ENCODE measurements around the gene NUBPL.
"Not testable (repeated sequence)": the region's sequence is repeated elsewhere in the genome, so short reads cannot be mapped to it uniquely, and the experiment has no call there.

The NUBPL gene

DNA sequence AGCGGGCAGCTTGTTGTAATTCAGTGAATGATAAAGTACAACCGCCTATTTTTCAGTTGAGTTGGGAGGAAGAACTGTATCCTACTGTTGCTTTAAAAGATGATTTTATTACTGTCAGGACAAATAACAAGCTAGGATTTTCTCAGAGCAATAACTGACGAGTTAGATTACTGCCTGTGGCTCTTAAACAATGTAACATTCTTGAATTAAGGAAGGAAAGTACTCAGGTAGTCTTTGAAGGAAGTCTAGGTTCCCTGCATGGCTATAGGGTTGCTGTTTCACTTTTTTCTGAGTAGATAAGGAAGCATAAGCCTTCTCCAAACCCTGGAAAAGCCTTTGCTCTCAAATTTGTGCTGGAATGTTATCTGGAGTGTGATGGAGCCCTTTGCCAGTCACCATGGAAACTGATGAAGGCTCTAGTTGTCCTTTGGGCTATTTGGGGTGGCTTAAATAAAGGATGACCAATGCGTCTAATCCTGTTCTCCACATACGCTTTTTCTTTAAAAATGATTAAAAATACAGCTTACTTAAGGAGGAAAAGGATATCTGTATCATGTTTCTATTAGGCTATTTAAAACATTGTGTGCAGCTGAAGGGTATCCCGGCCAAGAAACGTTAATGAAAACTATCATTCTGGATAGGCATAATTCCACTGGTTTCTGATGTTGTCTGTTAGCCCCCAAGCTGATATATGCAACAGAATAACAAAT is 17.7 kb downstream of the NUBPL start:
- DNase-seq = no peak

GRCh38 chr14:31580234-31580633 is 19.0 kb downstream of the NUBPL start:
- no peak for DNase-seq

DNA sequence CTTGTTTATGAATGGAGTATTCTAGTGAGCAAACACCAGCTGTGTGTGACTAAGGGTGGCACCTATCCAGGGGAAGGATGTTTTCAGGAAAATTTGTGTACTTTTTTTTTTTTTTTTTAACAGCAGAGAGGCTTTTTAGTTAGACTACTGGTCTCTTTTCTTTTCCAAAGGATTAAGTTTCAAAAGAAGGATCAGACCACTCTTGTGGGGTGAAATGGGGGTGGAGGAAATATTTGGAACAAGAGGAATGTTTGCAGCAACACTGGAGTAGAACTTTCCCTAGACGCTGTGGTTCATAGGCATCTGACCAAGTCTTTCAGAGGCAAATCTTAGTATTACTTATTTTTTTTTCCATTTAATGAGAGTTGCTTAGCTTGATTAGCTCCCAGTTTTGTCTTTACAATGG is 21.1 kb downstream of the NUBPL start:
- no peak for DNase-seq

- DNase-seq = no peak
Observed at GRCh38 chr14:31582836-31583452, 21.7 kb downstream of the NUBPL start.

DNA sequence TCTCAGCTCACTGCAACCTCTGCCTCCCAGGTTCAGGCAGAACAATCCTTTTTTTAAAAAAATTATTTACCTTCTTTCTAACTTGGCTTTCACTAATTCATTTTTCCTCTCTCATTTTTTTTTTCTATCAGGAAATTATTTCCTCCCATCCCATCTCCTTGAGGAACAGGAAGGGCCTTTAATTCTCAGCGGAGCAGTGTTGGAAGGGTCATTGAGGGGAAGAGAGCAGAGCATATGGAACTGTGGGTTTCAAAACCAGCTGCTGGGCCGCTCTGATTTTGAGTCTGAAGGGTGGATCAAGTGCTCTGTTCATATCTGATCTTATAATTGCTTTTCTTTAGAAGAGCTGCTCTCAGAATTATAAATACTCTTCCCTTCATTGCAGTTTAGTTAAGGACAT is 29.0 kb downstream of the NUBPL start:
- DNase-seq = no peak

DNA sequence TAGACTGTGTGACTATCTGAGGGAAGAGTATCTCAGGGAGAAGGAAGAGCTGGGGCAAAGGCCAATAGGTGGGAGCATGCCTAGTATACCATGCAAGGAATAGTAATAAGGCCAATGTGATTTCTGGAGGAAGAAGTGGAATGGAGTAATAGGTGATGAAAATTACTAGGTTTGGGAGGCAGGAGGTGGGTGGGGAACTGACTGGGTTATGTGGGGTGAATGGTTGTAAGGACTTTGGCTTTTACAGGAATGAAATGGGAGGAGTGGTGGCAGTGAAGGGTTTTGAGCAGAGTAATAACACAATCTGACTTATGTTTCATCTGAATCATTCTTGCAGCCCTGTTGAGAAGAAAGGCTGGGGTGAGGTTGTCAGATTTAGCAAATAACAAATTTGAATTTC is 30.9 kb downstream of the NUBPL start:
- no peak for DNase-seq

DNA sequence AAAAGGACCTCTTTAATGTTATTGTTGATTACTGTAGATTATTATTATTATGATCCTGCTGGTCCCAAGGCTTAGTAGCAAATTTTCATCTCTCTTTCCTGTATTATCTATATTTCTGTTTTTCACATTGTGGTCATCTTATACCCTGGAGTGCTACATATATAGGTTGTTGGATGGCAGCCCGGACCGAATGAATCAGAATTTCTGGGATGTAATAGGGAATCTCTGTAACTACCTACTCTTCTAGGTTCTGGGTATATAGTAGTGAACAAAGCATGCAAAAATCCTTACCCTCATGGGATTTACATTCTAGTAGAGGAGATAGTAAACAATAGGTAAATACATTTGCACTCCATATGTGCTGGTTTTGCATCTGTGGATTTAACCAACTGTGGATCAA is 31.4 kb downstream of the NUBPL start:
- DNase-seq = no peak

- no peak for DNase-seq
Observed at GRCh38 chr14:31596342-31597095, 35.3 kb downstream of the NUBPL start.

GRCh38 chr14:31605702-31606101 is 44.5 kb downstream of the NUBPL start:
- no peak for DNase-seq

GRCh38 chr14:31611778-31612433 is 50.7 kb downstream of the NUBPL start:
- no peak for DNase-seq

DNA sequence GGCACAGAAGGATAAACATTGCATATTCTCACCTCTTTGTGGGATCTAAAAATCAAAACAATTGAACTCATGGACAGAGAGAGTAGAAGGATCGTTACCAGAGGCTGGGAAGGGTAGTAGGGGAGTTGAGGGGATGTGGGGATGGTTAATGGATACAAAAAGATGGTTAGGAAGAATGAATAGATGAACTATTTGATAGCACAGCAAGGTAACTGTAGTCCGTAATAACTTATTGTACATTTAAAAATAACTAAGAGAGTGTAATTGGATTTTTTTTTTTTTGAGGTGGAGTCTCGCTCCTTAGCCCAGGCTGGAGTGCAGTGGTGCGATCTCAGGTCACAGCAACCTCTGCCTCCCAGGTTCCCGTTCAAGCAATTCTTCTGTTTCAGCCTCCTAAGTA is 52.0 kb downstream of the NUBPL start:
- DNase-seq = no peak

- DNase-seq = not testable (repeated sequence)
Observed at GRCh38 chr14:31618884-31619283, 57.7 kb downstream of the NUBPL start.

- DNase-seq = no peak
Observed at GRCh38 chr14:31619440-31619839, 58.2 kb downstream of the NUBPL start.

GRCh38 chr14:31620898-31621297 is 59.7 kb downstream of the NUBPL start:
- not testable (repeated sequence) for DNase-seq

DNA sequence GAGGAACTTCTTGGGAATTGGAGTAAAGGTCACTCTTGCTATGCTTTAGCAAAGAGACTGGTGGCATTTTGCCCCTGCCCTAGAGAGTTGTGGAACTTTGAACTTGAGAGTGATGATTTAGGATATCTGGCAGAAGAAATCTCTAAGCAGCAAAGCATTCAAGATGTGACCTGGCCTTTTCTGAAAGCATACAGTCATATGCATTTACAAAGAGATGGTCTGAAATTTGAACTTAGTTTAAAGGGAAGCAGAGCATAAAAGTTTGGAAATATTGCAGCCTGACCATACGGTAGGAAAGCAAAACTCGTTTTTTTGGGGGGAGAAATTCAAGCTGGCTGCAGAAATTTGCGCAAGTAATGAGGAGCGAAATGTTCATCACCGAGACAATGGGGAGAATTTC is 60.9 kb downstream of the NUBPL start:
- DNase-seq = no peak

DNA sequence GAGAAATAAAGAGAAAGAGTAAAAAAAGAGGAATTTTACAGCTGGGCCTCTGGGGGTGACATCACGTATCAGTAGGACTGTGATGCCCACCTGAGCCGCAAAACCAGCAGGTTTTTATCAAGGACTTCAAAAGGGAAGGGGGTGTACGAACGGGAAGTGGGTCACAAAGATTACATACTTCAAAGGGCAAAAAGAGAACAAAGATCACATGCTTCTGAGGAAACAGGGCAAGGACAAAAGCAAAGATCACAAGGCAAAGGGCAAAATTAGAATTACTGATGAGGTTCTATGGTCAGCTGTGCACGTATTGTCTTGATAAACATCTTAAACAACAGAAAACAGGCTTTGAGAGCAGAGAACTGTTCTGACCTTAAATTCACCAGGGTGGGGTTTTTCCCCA is 91.7 kb downstream of the NUBPL start:
- DNase-seq = not testable (repeated sequence)

DNA sequence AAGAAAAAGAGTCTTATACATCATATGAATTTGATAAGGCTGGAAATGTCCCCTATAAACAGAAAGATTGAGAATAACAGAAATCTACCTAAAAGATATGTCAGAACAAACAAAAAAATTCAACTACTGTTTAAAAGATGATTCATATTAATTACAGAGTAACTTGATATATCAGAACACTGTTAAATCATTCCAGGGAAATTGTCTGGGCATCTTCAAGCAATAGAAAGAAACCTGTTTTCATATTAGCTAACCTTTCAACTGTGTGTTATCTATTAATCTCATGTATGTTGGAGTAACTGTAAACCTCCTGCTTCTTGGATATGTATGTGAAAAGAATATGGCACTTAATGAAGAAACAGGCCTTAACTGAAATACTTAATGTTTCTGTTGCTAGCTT is 96.7 kb downstream of the NUBPL start:
- no peak for DNase-seq

- no peak for DNase-seq
Observed at GRCh38 chr14:31659278-31659677, 98.1 kb downstream of the NUBPL start.

- DNase-seq = no peak
Observed at GRCh38 chr14:31660191-31660590, 99.0 kb downstream of the NUBPL start.

- no peak for DNase-seq
Observed at GRCh38 chr14:31660728-31661127, 99.5 kb downstream of the NUBPL start.

DNA sequence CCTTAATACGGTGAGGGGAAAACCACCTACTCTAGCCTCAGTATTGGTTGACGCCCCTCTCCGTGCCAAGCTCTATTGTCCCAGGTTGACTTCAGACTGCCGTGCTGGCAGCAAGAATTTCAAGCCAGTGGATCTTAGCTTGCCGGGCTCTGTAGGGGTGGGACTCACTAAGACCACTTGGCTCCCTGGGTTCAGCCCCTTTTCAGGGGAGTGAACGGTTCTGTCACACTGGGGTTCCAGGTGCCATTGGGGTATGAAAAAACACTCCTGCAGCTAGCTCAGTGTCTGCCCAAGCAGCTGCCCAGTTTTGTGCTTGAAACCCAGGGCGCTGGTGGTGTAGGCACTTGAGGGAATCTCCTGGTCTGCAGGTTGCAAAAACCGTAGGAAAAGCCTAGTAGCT is 107.1 kb downstream of the NUBPL start:
- DNase-seq = no peak

DNA sequence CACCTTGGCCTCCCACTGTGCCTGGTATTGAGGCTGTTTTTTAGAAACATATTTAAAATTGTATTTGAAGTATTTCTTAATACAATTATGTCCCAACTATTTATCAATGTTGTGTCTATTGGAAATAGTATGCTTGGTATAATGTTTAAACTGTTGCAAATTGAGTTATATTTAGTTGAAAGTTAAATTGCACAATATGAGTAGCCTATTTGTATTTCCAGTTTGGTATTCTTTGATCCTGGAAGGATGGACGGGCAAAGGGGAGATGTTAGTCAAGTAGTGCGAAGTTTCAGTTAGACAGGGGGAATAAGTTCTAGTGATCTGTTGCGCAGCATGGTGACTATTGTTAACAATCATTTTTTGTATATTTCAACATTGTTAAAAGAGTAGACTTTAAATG is 111.5 kb downstream of the NUBPL start:
- no peak for DNase-seq

- DNase-seq = no peak
Observed at GRCh38 chr14:31677052-31677451, 115.8 kb downstream of the NUBPL start.

DNA sequence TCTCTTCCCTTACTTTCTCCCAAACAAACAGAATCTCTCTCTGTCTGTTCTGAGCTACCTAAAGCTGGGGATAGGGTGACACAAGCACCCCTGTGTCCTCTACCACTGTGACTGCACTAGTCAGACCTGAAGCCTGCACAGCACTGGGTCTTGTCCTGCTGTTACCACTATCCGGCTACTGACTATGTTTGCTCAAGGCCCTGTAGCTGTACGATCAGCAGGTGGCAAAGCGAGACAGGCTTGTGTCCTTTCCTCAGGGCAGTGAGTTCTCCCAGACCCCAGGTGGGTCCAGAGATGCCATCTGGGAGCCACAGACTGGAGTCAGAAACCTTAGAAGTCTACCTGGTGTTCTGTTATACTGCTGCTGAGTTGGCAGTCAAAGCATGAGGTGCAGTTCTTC is 116.4 kb downstream of the NUBPL start:
- DNase-seq = no peak
